A549 (cell line): ENCODE results near the gene RSPH9. TPM values are rescaled to one million over a fixed set of nuclear protein-coding genes. Genes with fewer than 3 reads are reported as not detected.

Source experiments
- ATAC-seq, 2 experiments: fragments of 200-7000 bp in 1 of 2; fragments of >200 bp in 1 of 2; cut with Nextera tagmentation in 1 of 2; cut with Tn5 transposase in 1 of 2; 3 replicates each; pipeline versions ENCODE4 v1.8.0 to v1.9.1; 2018 to 2020; ENCODE audit warnings: mild to moderate bottlenecking in 1 of 2, moderate library complexity in 1 of 2
- CTCF ChIA-PET: fragments of 300-600 bp; sonication (Branson Sonifier 250); formaldehyde crosslinking; extraction: SDS; loops from one replicate; lab custom pipeline; 2021; ENCODE audit warnings: antibody characterized with exemption, inconsistent platforms; lab: Yijun Ruan, JAX
- POLR2A ChIA-PET: fragments of 350-600 bp; formaldehyde crosslinking; extraction: SDS; loops from one replicate; lab custom pipeline; 2021; ENCODE audit warnings: antibody characterized with exemption, inconsistent platforms; lab: Yijun Ruan, JAX
- DNase-seq, 2 experiments: peaks; one replicate each; pipeline versions ENCODE4 v3.0.0 to v3.0.0-alpha.2; 2011 to 2016; ENCODE audit warnings: low read depth in 1 of 2, low spot score in 1 of 2
- FAIRE-seq: peaks from 2 replicates; lab custom pipeline; 2011; peaks lifted over from hg19 to GRCh38; lab: Jason Lieb, UNC
- H3K27ac ChIP-seq, 2 experiments: fragments of >200 bp; sonication (Bioruptor Twin); formaldehyde crosslinking; 3 replicates each; pipeline ENCODE4 v1.5.1; 2016 to 2017
- H3K4me1 ChIP-seq: fragments of >200 bp; sonication (Bioruptor Twin); formaldehyde crosslinking; 3 replicates; pipeline ENCODE4 v1.6.1; 2016
- H3K4me2 ChIP-seq: fragments of >200 bp; sonication (Bioruptor Twin); formaldehyde crosslinking; 3 replicates; pipeline ENCODE4 v1.6.1; 2016
- H3K4me3 ChIP-seq: fragments of >200 bp; sonication (Bioruptor Twin); formaldehyde crosslinking; 3 replicates; pipeline ENCODE4 v1.5.1; 2016
- H3K9me3 ChIP-seq: fragments of >200 bp; sonication (Bioruptor Twin); formaldehyde crosslinking; 3 replicates; pipeline ENCODE4 v1.6.1; 2016
- ATOH8 ChIP-seq: fragments of 250-450 bp; sonication (Bioruptor Pico); IDR thresholded peaks from 2 replicates; pipeline ENCODE4 v1.5.0; 2020; ENCODE audit warnings: low read depth, mild to moderate bottlenecking, moderate library complexity
- CBX2 ChIP-seq: fragments of 200-600 bp; sonication (generic); IDR thresholded peaks from 2 replicates; pipeline ENCODE4 v1.6.1; 2016; ENCODE audit warnings: low read depth, mild to moderate bottlenecking, borderline replicate concordance
- CBX8 ChIP-seq: fragments of 200-600 bp; sonication (generic); IDR thresholded peaks from 2 replicates; pipeline ENCODE4 v1.6.1; 2016
- EHF ChIP-seq: fragments of 250-450 bp; sonication (Bioruptor Pico); IDR thresholded peaks from 2 replicates; pipeline ENCODE4 v1.5.0; 2020; ENCODE audit warnings: mild to moderate bottlenecking
- FOSL2 ChIP-seq, 2 experiments: fragments of 450-650 bp in 1 of 2; fragments of >200 bp in 1 of 2; sonication (Bioruptor Twin) in 1 of 2; formaldehyde crosslinking; IDR thresholded peaks; 2 replicates each; pipeline versions ENCODE4 v1.5.0 to v1.6.1; 2016 to 2020; ENCODE audit warnings: mild to moderate bottlenecking in 1 of 2, moderate library complexity in 1 of 2
- FOXS1 ChIP-seq: fragments of 250-450 bp; sonication (Bioruptor Pico); IDR thresholded peaks from 2 replicates; pipeline ENCODE4 v1.5.0; 2020; ENCODE audit warnings: mild to moderate bottlenecking, moderate library complexity
- GATA3 ChIP-seq: IDR thresholded peaks from 2 replicates; pipeline ENCODE4 v1.6.1; 2012; ENCODE audit warnings: borderline replicate concordance
- JUN ChIP-seq, 2 experiments: fragments of >200 bp; sonication (Bioruptor Twin); formaldehyde crosslinking; IDR thresholded peaks; 2 replicates in 1 of 2; 3 replicates in 1 of 2; pipeline ENCODE4 v1.6.1; 2016 to 2017
- KDM5A ChIP-seq: fragments of 200-600 bp; sonication (generic); IDR thresholded peaks from 2 replicates; pipeline ENCODE4 v1.6.1; 2016; ENCODE audit warnings: antibody characterized with exemption, mild to moderate bottlenecking
- NFE2L2 ChIP-seq: fragments of 150-350 bp; conservative IDR thresholded peaks from 2 replicates; pipeline ENCODE4 v1.6.1; 2014; ENCODE audit warnings: low read length
- PBX3 ChIP-seq: IDR thresholded peaks from 2 replicates; pipeline ENCODE4 v1.6.1; 2012
- PHF8 ChIP-seq: fragments of 200-600 bp; sonication (generic); IDR thresholded peaks from 2 replicates; pipeline ENCODE4 v1.6.1; 2016; ENCODE audit warnings: low read depth, mild to moderate bottlenecking, antibody characterized with exemption, moderate library complexity, borderline replicate concordance
- POLR2A ChIP-seq: IDR thresholded peaks from 2 replicates; pipeline ENCODE4 v1.6.1; 2012; ENCODE audit warnings: mild to moderate bottlenecking, low read length
- RARB ChIP-seq: fragments of 250-450 bp; sonication (Bioruptor Pico); IDR thresholded peaks from 2 replicates; pipeline ENCODE4 v1.8.0; 2021; ENCODE audit warnings: mild to moderate bottlenecking, moderate library complexity
- RFX5 ChIP-seq: fragments of 450-650 bp; IDR thresholded peaks from 2 replicates; pipeline ENCODE4 v1.7.1; 2014; ENCODE audit warnings: antibody characterized with exemption, mild to moderate bottlenecking, moderate library complexity
- SREBF2 ChIP-seq: fragments of 450-650 bp; IDR thresholded peaks from 2 replicates; pipeline ENCODE4 v1.6.1; 2014; ENCODE audit warnings: mild to moderate bottlenecking, moderate library complexity
- TFCP2L1 ChIP-seq: fragments of 250-450 bp; sonication (Bioruptor Pico); IDR thresholded peaks from 2 replicates; pipeline ENCODE4 v1.5.0; 2021; ENCODE audit warnings: mild to moderate bottlenecking
- ZFP36 ChIP-seq: fragments of 450-650 bp; IDR thresholded peaks from 2 replicates; pipeline ENCODE4 v1.6.1; 2014; ENCODE audit warnings: borderline replicate concordance; ENCODE audit not compliant: partially characterized antibody
- ZNF302 ChIP-seq: fragments of 250-450 bp; sonication (Bioruptor Pico); IDR thresholded peaks from 2 replicates; pipeline ENCODE4 v1.9.0; 2021; ENCODE audit warnings: inconsistent platforms, mild to moderate bottlenecking, moderate library complexity
- WGBS: methylation state at CpG from one replicate; pipeline ENCODE4 v1.1.6; 2017; ENCODE audit errors: missing lambda C conversion rate; 5-methylcytosine and 5-hydroxymethylcytosine counted together
- polyA plus RNA-seq, 4 experiments: library from polyadenylated mRNA; depleted of rRNA in 3 of 4; stranded (reverse); fragments of >200 nt; fragmentation: RNase III in 1 of 4; extraction: RNeasy Plus Mini Kit Qiagen cat#74134 plus additional on column Dnase treatment in 1 of 4; gene quantifications; 2 replicates in 3 of 4; 3 replicates in 1 of 4; pipeline ENCODE4 v1.2.3, GENCODE V29; 2011 to 2017
- TF ChIP-seq, protein P1 (sequence below): IDR thresholded peaks from 2 replicates; pipeline ENCODE4 v1.6.1; 2012; ENCODE audit warnings: low read depth, borderline replicate concordance

Gene RSPH9
- polyA plus RNA-seq, 2 of the 4 experiments (the other 2 are of a cell fraction) = 0.14 to 0.18 TPM

- H3K27ac ChIP-seq = peak overlapping the region; percentile 90
- ChIA-PET POLR2A (no interaction called here), CTCF (interaction anchor here (1.5 kb wide), 1 partner anchor 72 kb away, joined by 3 read pairs; no protein-coding TSS in a partner anchor)
- H3K4me1 ChIP-seq = peaks cover 11% of the 10 kb centered on the region; the same call in 2 of the 3 replicates
- peak in 1 of 2 experiments; percentile 47; a peak in 3 of 6 replicates for ATAC-seq
- no peaks in the 10 kb centered on the region for H3K9me3 ChIP-seq
- DNase-seq = no peak
- FAIRE-seq = no peak
- no peak for TF ChIP-seq SREBF2
- no peak for TF ChIP-seq TFCP2L1
- no peak for TF ChIP-seq ATOH8
- no peak for TF ChIP-seq NFE2L2
- TF ChIP-seq GATA3 = no peak
- TF ChIP-seq ZFP36 = no peak
- TF ChIP-seq RARB (CRISPR knock-in tag) = no peak
- TF ChIP-seq CBX2 = no peak
- TF ChIP-seq, protein P1, sequence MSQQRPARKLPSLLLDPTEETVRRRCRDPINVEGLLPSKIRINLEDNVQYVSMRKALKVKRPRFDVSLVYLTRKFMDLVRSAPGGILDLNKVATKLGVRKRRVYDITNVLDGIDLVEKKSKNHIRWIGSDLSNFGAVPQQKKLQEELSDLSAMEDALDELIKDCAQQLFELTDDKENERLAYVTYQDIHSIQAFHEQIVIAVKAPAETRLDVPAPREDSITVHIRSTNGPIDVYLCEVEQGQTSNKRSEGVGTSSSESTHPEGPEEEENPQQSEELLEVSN = no peak
- no peak for TF ChIP-seq RFX5
- no peak for TF ChIP-seq EHF (CRISPR knock-in tag)
- TF ChIP-seq, all 56 proteins: peak for 0
- peak overlapping the region; percentile 98 for H3K4me3 ChIP-seq
- WGBS = 8% methylated on average over 10 of the region's 10 CpGs
- H3K4me2 ChIP-seq = peak overlapping the region; percentile 98
Observed at GRCh38 chr6:43687079-43687436, 42.2 kb downstream of the RSPH9 start.

DNA sequence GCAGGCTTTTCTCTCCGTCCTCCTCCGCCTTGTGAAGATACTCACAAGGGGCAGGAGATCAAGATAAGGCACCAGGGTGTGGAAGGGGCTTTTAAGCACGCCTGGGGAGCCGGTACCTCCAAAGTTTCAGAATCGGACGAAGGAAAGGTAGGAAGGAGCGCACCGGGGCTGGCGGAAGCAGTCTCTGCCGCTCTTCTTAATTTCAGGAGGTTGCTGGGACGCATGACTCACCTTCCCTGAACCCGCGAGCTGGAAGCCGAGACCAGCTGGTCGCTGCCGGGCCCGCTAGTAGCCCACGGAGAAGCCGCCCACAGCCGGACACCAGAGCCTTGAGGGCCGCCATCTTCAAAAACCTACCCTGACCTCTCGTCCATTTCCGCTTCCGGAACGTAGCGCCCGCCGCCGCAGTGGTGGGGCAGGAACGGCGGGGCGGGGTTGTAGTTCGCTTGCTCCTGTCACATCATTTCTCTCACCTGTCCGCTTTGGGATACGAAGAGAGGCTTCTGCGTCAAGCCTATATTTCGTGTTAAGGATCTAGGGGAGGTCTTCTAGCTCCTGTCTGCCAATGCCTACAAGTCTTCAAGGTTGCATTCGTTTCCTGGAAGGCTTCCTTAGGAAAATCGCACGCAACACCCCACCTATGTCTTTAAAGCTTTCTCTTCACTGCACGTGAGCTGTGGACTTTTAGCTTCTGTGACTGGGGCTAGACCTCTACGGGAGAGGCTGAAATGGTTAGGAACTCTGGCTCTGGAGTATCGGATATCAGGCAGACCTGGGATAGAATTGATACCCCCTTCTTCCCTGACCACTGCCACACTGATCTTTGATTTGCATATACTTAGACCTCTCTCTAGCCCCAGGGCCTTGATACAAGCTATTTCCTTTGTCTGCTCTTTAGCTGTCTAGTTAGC lies 42.9 kb downstream of the RSPH9 start, which contains the start of gene MRPS18A:
Gene MRPS18A, minus strand, starts transcription at position 355 of the 911 bp plus-strand sequence. Its CDS starts 12 bp downstream, at position 343.
- CTCF ChIA-PET = interaction anchor here (1.1 to 1.7 kb wide), 4 partner anchors 18 to 80 kb away, joined by 3 to 6 read pairs (median 4); no protein-coding TSS in a partner anchor
- Histone ChIP-seq H3K4me3 (peak within 1 kb of the TSS; percentile 98), H3K4me1 (peaks cover 11% of the 10 kb centered on the region; the same call in 2 of the 3 replicates), H3K4me2 (peak within 1 kb of the TSS; percentile 98), H3K9me3 (no peaks in the 10 kb centered on the region), H3K27ac (peak within 1 kb of the TSS; percentile 90)
- FAIRE-seq (no peak), ATAC-seq (peak; percentile 99 to 100), DNase-seq (peak; percentile 65 to 74)
- WGBS = 7% methylated on average over 42 of the region's 43 CpGs
- POLR2A ChIA-PET = no interaction called here
- TF ChIP-seq PHF8 (peak; percentile 64; the same call in 1 of the 2 replicates), KDM5A (peak; percentile 83), GATA3 (no peak), FOXS1 (CRISPR knock-in tag) (no peak), POLR2A (peak; percentile 62), FOSL2 (IDR thresholded peaks at IDR 0.05) (no peak), FOSL2 (CRISPR knock-in tag; IDR thresholded peaks at IDR 0.05) (peak; percentile 55), CBX8 (no peak), JUN (IDR thresholded peaks at IDR 0.05) (peak in 1 of 2 experiments; percentile 68; a peak in 1 of 5 replicates), PBX3 (no peak)

GRCh38 chr6:43689421-43689820 lies 44.6 kb downstream of the RSPH9 start:
- ChIA-PET POLR2A (no interaction called here), CTCF (interaction anchor here (1.0 to 1.2 kb wide), 3 partner anchors 10 to 36 kb away, joined by 3 read pairs; no protein-coding TSS in a partner anchor)
- FAIRE-seq (no peak), ATAC-seq (no peak), DNase-seq (no peak)
- H3K4me3 ChIP-seq = no peak overlapping the region
- no peak overlapping the region for H3K4me2 ChIP-seq
- H3K27ac ChIP-seq = no peak overlapping the region
- no peaks in the 10 kb centered on the region for H3K9me3 ChIP-seq
- H3K4me1 ChIP-seq = peaks cover 11% of the 10 kb centered on the region; the same call in 2 of the 3 replicates
- WGBS = 25% methylated on average over 2 of the region's 2 CpGs
- no peak for TF ChIP-seq ZNF302 (CRISPR knock-in tag)
